ENCODE measurements around the gene PHKG1. TPM values are rescaled to one million over a fixed set of nuclear protein-coding genes. Genes with fewer than 3 reads are reported as not detected.
"Not testable (repeated sequence)": the region's sequence is repeated elsewhere in the genome, so short reads cannot be mapped to it uniquely, and the experiment has no call there.

The PHKG1 gene
- total RNA-seq, 2 experiments from 2014 or later = 9.7 to 11.5 TPM

DNA sequence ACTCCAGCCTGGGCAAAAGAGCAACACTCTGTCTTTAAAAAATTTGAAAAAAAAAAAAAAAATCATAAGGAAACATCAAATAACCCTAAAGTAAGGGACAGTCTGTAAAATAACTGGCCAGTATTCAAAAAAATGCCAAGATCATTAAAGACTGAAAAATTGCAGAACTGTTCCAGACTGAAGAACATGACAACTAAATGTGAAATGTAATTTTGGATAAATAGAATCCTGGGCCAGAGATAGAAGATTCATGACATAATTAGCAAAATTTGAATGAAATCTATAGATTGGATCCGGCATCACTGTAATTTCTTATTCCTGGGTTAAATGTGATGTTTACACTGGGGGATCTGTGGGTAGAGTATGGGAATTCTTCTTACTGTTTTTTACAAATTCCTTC, 44.5 kb downstream of the PHKG1 start:
- Mint-ChIP-seq H3K4me3 (no peak overlapping the region), H3K36me3 (ENCODE audit: low read depth) (peaks cover 10% of the 10 kb centered on the region), H3K9me3 (no peaks in the 10 kb centered on the region), H3K27ac (peak overlapping the region; percentile 27), H3K4me1 (ENCODE audit: low read depth) (peaks cover 38% of the 10 kb centered on the region), H3K27me3 (no peaks in the 10 kb centered on the region)
- Histone ChIP-seq H3K27me3 (ENCODE audit: control insufficient read depth in 1 of 2, insufficient read depth in 2 of 2, low read length in 2 of 2) (no peaks in the 10 kb centered on the region), H3K9me3 (ENCODE audit: control insufficient read depth in 1 of 2, insufficient read depth in 1 of 2, low read length in 2 of 2) (no peaks in the 10 kb centered on the region), H3K36me3 (ENCODE audit: insufficient read depth, low read length) (peaks cover 6% of the 10 kb centered on the region), H3K4me3 (ENCODE audit: low read length) (no peak overlapping the region), H3K27ac (ENCODE audit: low read depth in 1 of 2, low read length in 2 of 2) (no peak overlapping the region), H3K4me1 (ENCODE audit: insufficient read depth, low read length) (peaks cover 23% of the 10 kb centered on the region)
- ChIA-PET POLR2A (no interaction called here), CTCF (no interaction called here)
- TF ChIP-seq, protein P1, sequence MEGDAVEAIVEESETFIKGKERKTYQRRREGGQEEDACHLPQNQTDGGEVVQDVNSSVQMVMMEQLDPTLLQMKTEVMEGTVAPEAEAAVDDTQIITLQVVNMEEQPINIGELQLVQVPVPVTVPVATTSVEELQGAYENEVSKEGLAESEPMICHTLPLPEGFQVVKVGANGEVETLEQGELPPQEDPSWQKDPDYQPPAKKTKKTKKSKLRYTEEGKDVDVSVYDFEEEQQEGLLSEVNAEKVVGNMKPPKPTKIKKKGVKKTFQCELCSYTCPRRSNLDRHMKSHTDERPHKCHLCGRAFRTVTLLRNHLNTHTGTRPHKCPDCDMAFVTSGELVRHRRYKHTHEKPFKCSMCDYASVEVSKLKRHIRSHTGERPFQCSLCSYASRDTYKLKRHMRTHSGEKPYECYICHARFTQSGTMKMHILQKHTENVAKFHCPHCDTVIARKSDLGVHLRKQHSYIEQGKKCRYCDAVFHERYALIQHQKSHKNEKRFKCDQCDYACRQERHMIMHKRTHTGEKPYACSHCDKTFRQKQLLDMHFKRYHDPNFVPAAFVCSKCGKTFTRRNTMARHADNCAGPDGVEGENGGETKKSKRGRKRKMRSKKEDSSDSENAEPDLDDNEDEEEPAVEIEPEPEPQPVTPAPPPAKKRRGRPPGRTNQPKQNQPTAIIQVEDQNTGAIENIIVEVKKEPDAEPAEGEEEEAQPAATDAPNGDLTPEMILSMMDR (IDR thresholded peaks at IDR 0.05) = no peak
- no peak for ATAC-seq (ENCODE audit: poor library complexity)
- DNase-seq = no peak
- intact Hi-C loops (cut with DNase I, micrococcal nuclease) = loop anchor here in 1 of 2 experiments (10.0 kb wide), 1 partner anchor 1293 kb away; the partner anchor contains the start of gene SEC61G

DNA sequence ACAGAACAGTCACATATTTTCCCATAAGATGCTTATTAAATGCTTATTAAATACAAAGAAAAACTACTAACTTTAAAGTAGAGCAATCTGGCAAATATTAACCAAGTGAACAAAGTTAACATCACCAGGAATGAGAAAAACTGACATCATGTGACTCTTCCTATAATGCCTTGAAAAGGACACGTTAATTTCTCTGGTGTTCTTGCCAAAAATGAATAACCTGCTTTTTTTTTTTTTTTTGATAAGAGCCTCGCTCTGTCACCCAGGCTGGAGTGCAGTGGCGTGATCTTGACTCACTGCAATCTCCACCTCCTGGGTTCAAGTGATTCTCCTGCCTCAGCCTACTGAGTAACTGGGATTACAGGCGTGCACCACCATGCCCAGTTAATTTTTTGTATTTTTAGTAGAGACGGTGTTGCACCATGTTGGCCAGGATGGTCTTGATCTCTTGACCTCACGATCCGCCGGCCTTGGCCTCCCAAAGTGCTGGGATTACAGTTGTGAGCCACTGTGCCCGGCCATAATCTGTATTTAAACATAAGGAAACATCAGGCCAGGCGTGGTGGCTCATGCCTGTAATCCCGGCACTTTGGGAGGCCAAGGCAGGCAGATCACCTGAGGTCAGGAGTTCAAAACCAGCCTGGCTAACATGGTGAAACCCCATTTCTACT, 45.2 kb downstream of the PHKG1 start:
- H3K27ac Mint-ChIP-seq; H3K27me3 ChIP-seq (ENCODE audit: control insufficient read depth in 1 of 2, insufficient read depth in 2 of 2, low read length in 2 of 2); H3K36me3 ChIP-seq (ENCODE audit: insufficient read depth, low read length); H3K9me3 Mint-ChIP-seq; H3K9me3 ChIP-seq (ENCODE audit: control insufficient read depth in 1 of 2, insufficient read depth in 1 of 2, low read length in 2 of 2); POLR2A ChIA-PET; DNase-seq; H3K4me3 ChIP-seq (ENCODE audit: low read length); H3K27ac ChIP-seq (ENCODE audit: low read depth in 1 of 2, low read length in 2 of 2); H3K4me3 Mint-ChIP-seq; ATAC-seq (ENCODE audit: poor library complexity); H3K27me3 Mint-ChIP-seq; H3K36me3 Mint-ChIP-seq (ENCODE audit: low read depth): not testable (repeated sequence)
- peaks cover 18% of the 10 kb centered on the region for H3K4me1 ChIP-seq (ENCODE audit: insufficient read depth, low read length)
- intact Hi-C loops (cut with DNase I, micrococcal nuclease) = loop anchor here in 1 of 2 experiments (10.0 kb wide), 1 partner anchor 1293 kb away; the partner anchor contains the start of gene SEC61G
- peaks cover 34% of the 10 kb centered on the region for H3K4me1 Mint-ChIP-seq (ENCODE audit: low read depth)
- CTCF ChIA-PET = interaction anchor here (0.7 kb wide), 1 partner anchor 36 kb away, joined by 3 read pairs; no protein-coding TSS in a partner anchor

DNA sequence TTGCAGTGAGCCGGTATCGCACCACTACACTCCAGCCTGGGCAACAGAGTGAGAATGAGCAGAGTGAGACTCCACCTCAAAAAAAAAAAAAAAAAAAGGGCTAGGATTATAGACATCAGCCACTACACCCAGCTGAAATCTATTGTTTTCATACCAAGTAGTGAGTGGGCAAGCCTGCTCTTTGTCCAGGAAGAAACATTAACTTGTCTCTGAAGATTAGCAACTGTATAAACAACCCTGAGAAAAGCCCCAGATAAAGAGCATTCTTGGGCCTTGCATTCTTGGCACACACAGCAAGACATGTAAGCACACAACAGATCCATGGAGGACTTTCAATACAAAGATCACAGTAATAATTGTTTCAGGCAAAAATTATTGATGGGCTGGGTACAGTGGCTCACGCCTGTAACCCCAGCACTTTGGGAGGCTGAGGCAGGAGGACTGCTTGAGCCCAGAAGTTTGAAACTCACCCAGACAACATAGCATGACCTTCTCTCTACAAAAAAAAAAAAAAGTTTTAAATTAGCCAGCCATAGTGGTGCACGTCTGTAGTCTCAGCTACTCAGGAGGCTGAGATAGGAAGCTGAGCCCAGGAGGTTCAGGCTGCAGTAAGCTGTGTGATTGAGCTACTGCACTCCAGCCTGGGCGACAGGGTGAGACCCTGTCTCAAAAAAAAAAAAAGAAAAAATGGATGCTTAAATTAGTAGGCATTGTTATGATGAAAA, 45.9 kb downstream of the PHKG1 start:
- H3K27ac ChIP-seq (ENCODE audit: low read depth in 1 of 2, low read length in 2 of 2) = no peak overlapping the region
- no peaks in the 10 kb centered on the region for H3K9me3 ChIP-seq (ENCODE audit: control insufficient read depth in 1 of 2, insufficient read depth in 1 of 2, low read length in 2 of 2)
- intact Hi-C loops (cut with DNase I, micrococcal nuclease) = loop anchor here in 1 of 2 experiments (10.0 kb wide), 1 partner anchor 1292 kb away; the partner anchor contains the start of gene SEC61G
- no peak overlapping the region for H3K27ac Mint-ChIP-seq
- no peak for DNase-seq
- H3K9me3 Mint-ChIP-seq = no peaks in the 10 kb centered on the region
- peaks cover 11% of the 10 kb centered on the region for H3K4me1 ChIP-seq (ENCODE audit: insufficient read depth, low read length)
- TF ChIP-seq, protein P1 (IDR thresholded peaks at IDR 0.05) = no peak
- no peaks in the 10 kb centered on the region for H3K27me3 Mint-ChIP-seq
- H3K36me3 Mint-ChIP-seq (ENCODE audit: low read depth) = no peaks in the 10 kb centered on the region
- no peak overlapping the region for H3K4me3 Mint-ChIP-seq
- H3K4me1 Mint-ChIP-seq (ENCODE audit: low read depth) = peaks cover 28% of the 10 kb centered on the region
- no peaks in the 10 kb centered on the region for H3K36me3 ChIP-seq (ENCODE audit: insufficient read depth, low read length)
- POLR2A ChIA-PET = no interaction called here
- no peak for ATAC-seq (ENCODE audit: poor library complexity)
- H3K4me3 ChIP-seq (ENCODE audit: low read length) = no peak overlapping the region
- H3K27me3 ChIP-seq (ENCODE audit: control insufficient read depth in 1 of 2, insufficient read depth in 2 of 2, low read length in 2 of 2) = no peaks in the 10 kb centered on the region
- CTCF ChIA-PET = interaction anchor here (0.6 to 0.7 kb wide), 2 partner anchors 37 to 52 kb away, joined by 3 to 4 read pairs; no protein-coding TSS in a partner anchor

DNA sequence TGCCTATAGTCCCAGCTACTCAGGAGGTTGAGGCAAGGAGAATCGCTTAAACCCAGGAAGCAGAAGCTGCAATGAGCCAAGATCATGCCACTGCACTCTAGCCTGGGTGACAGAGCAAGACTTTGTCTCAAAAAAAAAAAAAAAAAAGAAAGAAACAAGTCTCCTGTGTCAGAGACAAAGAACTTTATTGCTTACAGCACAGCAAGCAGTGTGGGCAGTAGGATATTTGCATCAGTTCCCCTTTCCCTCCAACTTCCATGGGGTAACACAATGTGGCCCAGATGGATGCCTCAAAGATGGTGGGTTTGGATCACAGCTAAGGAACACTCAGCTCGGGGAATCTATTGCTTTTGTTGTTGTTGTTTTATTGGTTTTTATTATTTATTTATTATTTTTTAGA, 47.0 kb downstream of the PHKG1 start:
- peaks cover 22% of the 10 kb centered on the region for H3K4me1 Mint-ChIP-seq (ENCODE audit: low read depth)
- H3K27me3 Mint-ChIP-seq; H3K9me3 Mint-ChIP-seq; DNase-seq; ATAC-seq (ENCODE audit: poor library complexity); CTCF ChIA-PET; H3K4me1 ChIP-seq (ENCODE audit: insufficient read depth, low read length); POLR2A ChIA-PET; H3K36me3 ChIP-seq (ENCODE audit: insufficient read depth, low read length); H3K36me3 Mint-ChIP-seq (ENCODE audit: low read depth); H3K27ac ChIP-seq (ENCODE audit: low read depth in 1 of 2, low read length in 2 of 2); H3K27me3 ChIP-seq (ENCODE audit: control insufficient read depth in 1 of 2, insufficient read depth in 2 of 2, low read length in 2 of 2); H3K4me3 Mint-ChIP-seq; H3K9me3 ChIP-seq (ENCODE audit: control insufficient read depth in 1 of 2, insufficient read depth in 1 of 2, low read length in 2 of 2); H3K4me3 ChIP-seq (ENCODE audit: low read length); H3K27ac Mint-ChIP-seq: not testable (repeated sequence)
- intact Hi-C loops (cut with DNase I, micrococcal nuclease) = loop anchor here in 1 of 2 experiments (10.0 kb wide), 1 partner anchor 1291 kb away; the partner anchor contains the start of gene SEC61G
